Activated CD8-positive, alpha-beta memory T cell treated with anti-CD3 and anti-CD28 coated beads, Interleukin-2, amount 10 ng/mL, durations not matched to agents 7 days and 5 days (primary cell): ENCODE measurements around the gene ETNK1. TPM values are rescaled to one million over a fixed set of nuclear protein-coding genes. Genes with fewer than 3 reads are reported as not detected.
"Not testable (repeated sequence)": the region's sequence is repeated elsewhere in the genome, so short reads cannot be mapped to it uniquely, and the experiment has no call there.

Experiments
- ATAC-seq: fragments of 150-1000 bp; cut with Tn5 transposase; one replicate; pipeline ENCODE4 v1.10.0; 2021; ENCODE audit warnings: moderate library complexity
- CTCF ChIA-PET: fragments of 350-600 bp; sonication (Branson Sonifier 250); formaldehyde crosslinking; loops from one replicate; lab custom pipeline; 2021; ENCODE audit warnings: antibody characterized with exemption; lab: Charles Lee
- DNase-seq: peaks from one replicate; pipeline ENCODE4 v3.0.0-alpha.2; 2020
- H3K27ac Mint-ChIP-seq: one replicate; pipeline ENCODE4 v1.8.0; 2021; ENCODE audit warnings: mild to moderate bottlenecking, mixed read lengths
- H3K27me3 Mint-ChIP-seq: one replicate; pipeline ENCODE4 v1.8.0; 2021; ENCODE audit warnings: mixed read lengths
- H3K36me3 Mint-ChIP-seq: one replicate; pipeline ENCODE4 v1.8.0; 2021; ENCODE audit warnings: mild to moderate bottlenecking, mixed read lengths
- H3K4me1 Mint-ChIP-seq: one replicate; pipeline ENCODE4 v1.8.0; 2021; ENCODE audit warnings: mixed read lengths
- H3K4me3 Mint-ChIP-seq: one replicate; pipeline ENCODE4 v1.8.0; 2021; ENCODE audit warnings: mild to moderate bottlenecking, moderate library complexity, mixed read lengths
- H3K9me3 Mint-ChIP-seq: one replicate; pipeline ENCODE4 v1.8.0; 2022; ENCODE audit warnings: low read depth, mixed read lengths
- total RNA-seq, 2 experiments: library from RNA; stranded (reverse); gene quantifications; one replicate each; pipeline ENCODE4 v1.2.3, GENCODE V29; 2021

The ETNK1 gene
- total RNA-seq: 10 to 100 TPM; 77.7 to 83.1 TPM

- Mint-ChIP-seq H3K4me3 (peak within 1 kb of the TSS; percentile 87), H3K27ac (peak within 1 kb of the TSS; percentile 85), H3K4me1 (peaks cover 29% of the 10 kb centered on the region), H3K27me3 (peaks cover 19% of the 10 kb centered on the region), H3K36me3 (peaks cover 14% of the 10 kb centered on the region), H3K9me3 (no peaks in the 10 kb centered on the region)
- DNase-seq (peak; percentile 91), ATAC-seq (peak; percentile 98)
- CTCF ChIA-PET: interaction anchor here (1.0 to 1.9 kb wide), 4 partner anchors 18 to 96 kb away, joined by 3 to 6 read pairs (median 4); partner anchors contain the start of gene C2CD5
Measured at GRCh38 chr12:22624870-22625761, at the start of gene ETNK1. Gene ETNK1, plus strand, starts transcription at chr12:22625171. Its CDS starts 260 bp downstream, at chr12:22625431.

- Mint-ChIP-seq H3K4me1 (no peaks in the 10 kb centered on the region), H3K9me3 (no peaks in the 10 kb centered on the region), H3K27ac (no peak overlapping the region), H3K36me3 (no peaks in the 10 kb centered on the region), H3K4me3 (no peak overlapping the region), H3K27me3 (peaks cover 2% of the 10 kb centered on the region)
- ATAC-seq: no peak
- CTCF ChIA-PET: no interaction called here
- no peak for DNase-seq
Measured at GRCh38 chr12:22576065-22576464, 48.9 kb upstream of the ETNK1 start.

GRCh38 chr12:22576473-22576872 is 48.5 kb upstream of the ETNK1 start:
- H3K27me3 Mint-ChIP-seq: peaks cover 2% of the 10 kb centered on the region
- no peaks in the 10 kb centered on the region for H3K9me3 Mint-ChIP-seq
- no peaks in the 10 kb centered on the region for H3K36me3 Mint-ChIP-seq
- DNase-seq: no peak
- no peak overlapping the region for H3K27ac Mint-ChIP-seq
- CTCF ChIA-PET: no interaction called here
- ATAC-seq: no peak
- H3K4me1 Mint-ChIP-seq: no peaks in the 10 kb centered on the region
- H3K4me3 Mint-ChIP-seq: no peak overlapping the region

GRCh38 chr12:22577667-22578066 is 47.3 kb upstream of the ETNK1 start:
- no peaks in the 10 kb centered on the region for H3K9me3 Mint-ChIP-seq
- no peaks in the 10 kb centered on the region for H3K27me3 Mint-ChIP-seq
- H3K4me3 Mint-ChIP-seq: no peak overlapping the region
- H3K4me1 Mint-ChIP-seq: no peaks in the 10 kb centered on the region
- no peak overlapping the region for H3K27ac Mint-ChIP-seq
- ATAC-seq (no peak), DNase-seq (no peak)
- no peaks in the 10 kb centered on the region for H3K36me3 Mint-ChIP-seq
- CTCF ChIA-PET: no interaction called here

- no peaks in the 10 kb centered on the region for H3K9me3 Mint-ChIP-seq
- no peaks in the 10 kb centered on the region for H3K4me1 Mint-ChIP-seq
- DNase-seq: no peak
- ATAC-seq: no peak
- CTCF ChIA-PET: no interaction called here
- H3K27ac Mint-ChIP-seq: no peak overlapping the region
- H3K4me3 Mint-ChIP-seq: no peak overlapping the region
- H3K27me3 Mint-ChIP-seq: no peaks in the 10 kb centered on the region
- H3K36me3 Mint-ChIP-seq: no peaks in the 10 kb centered on the region
Measured at GRCh38 chr12:22578328-22578727, 46.6 kb upstream of the ETNK1 start.

- CTCF ChIA-PET: interaction anchor here (0.7 kb wide), 1 partner anchor 94 kb away, joined by 3 read pairs; no protein-coding TSS in a partner anchor
- no peak for DNase-seq
- H3K9me3 Mint-ChIP-seq: no peaks in the 10 kb centered on the region
- H3K36me3 Mint-ChIP-seq: no peaks in the 10 kb centered on the region
- H3K27ac Mint-ChIP-seq: no peak overlapping the region
- no peak for ATAC-seq
- H3K4me1 Mint-ChIP-seq: no peaks in the 10 kb centered on the region
- peaks cover under 1% of the 10 kb centered on the region for H3K27me3 Mint-ChIP-seq
- H3K4me3 Mint-ChIP-seq: no peak overlapping the region
Measured at GRCh38 chr12:22588817-22589216, 36.2 kb upstream of the ETNK1 start.

GRCh38 chr12:22593864-22594263 is 31.1 kb upstream of the ETNK1 start:
- Mint-ChIP-seq H3K27ac (no peak overlapping the region), H3K9me3 (no peaks in the 10 kb centered on the region), H3K4me3 (no peak overlapping the region), H3K27me3 (peaks cover 3% of the 10 kb centered on the region), H3K36me3 (no peaks in the 10 kb centered on the region), H3K4me1 (peaks cover 4% of the 10 kb centered on the region)
- CTCF ChIA-PET: no interaction called here
- DNase-seq (no peak), ATAC-seq (no peak)

- ATAC-seq, H3K4me1 Mint-ChIP-seq, H3K27ac Mint-ChIP-seq, H3K4me3 Mint-ChIP-seq, H3K36me3 Mint-ChIP-seq, CTCF ChIA-PET, H3K9me3 Mint-ChIP-seq, H3K27me3 Mint-ChIP-seq, DNase-seq: not testable (repeated sequence)
Measured at GRCh38 chr12:22597539-22597938, 27.4 kb upstream of the ETNK1 start.

- no peak for ATAC-seq
- Mint-ChIP-seq H3K9me3 (no peaks in the 10 kb centered on the region), H3K27ac (no peak overlapping the region), H3K27me3 (peaks cover 3% of the 10 kb centered on the region), H3K4me1 (peaks cover 4% of the 10 kb centered on the region), H3K4me3 (no peak overlapping the region), H3K36me3 (no peaks in the 10 kb centered on the region)
- CTCF ChIA-PET: no interaction called here
- DNase-seq: no peak
Measured at GRCh38 chr12:22598141-22598762, 26.7 kb upstream of the ETNK1 start.

- Mint-ChIP-seq H3K36me3 (no peaks in the 10 kb centered on the region), H3K4me1 (peaks cover 4% of the 10 kb centered on the region), H3K4me3 (no peak overlapping the region), H3K27ac (no peak overlapping the region), H3K27me3 (peaks cover 3% of the 10 kb centered on the region), H3K9me3 (no peaks in the 10 kb centered on the region)
- ATAC-seq (no peak), DNase-seq (no peak)
- CTCF ChIA-PET: no interaction called here
Measured at GRCh38 chr12:22598763-22599161, 26.2 kb upstream of the ETNK1 start.

- Mint-ChIP-seq H3K9me3 (no peaks in the 10 kb centered on the region), H3K4me1 (peaks cover 4% of the 10 kb centered on the region), H3K27ac (no peak overlapping the region), H3K4me3 (no peak overlapping the region), H3K27me3 (peaks cover 3% of the 10 kb centered on the region), H3K36me3 (no peaks in the 10 kb centered on the region)
- ATAC-seq (no peak), DNase-seq (no peak)
- CTCF ChIA-PET: no interaction called here
Measured at GRCh38 chr12:22600181-22600580, 24.8 kb upstream of the ETNK1 start.

- DNase-seq: no peak
- Mint-ChIP-seq H3K4me1 (no peaks in the 10 kb centered on the region), H3K27me3 (peaks cover 6% of the 10 kb centered on the region), H3K4me3 (no peak overlapping the region), H3K27ac (no peak overlapping the region), H3K9me3 (peaks cover 6% of the 10 kb centered on the region), H3K36me3 (peaks cover 3% of the 10 kb centered on the region)
- CTCF ChIA-PET: no interaction called here
- no peak for ATAC-seq
Measured at GRCh38 chr12:22609501-22609900, 15.5 kb upstream of the ETNK1 start.

- DNase-seq: no peak
- peaks cover 6% of the 10 kb centered on the region for H3K27me3 Mint-ChIP-seq
- CTCF ChIA-PET: no interaction called here
- no peak overlapping the region for H3K4me3 Mint-ChIP-seq
- ATAC-seq: no peak
- H3K27ac Mint-ChIP-seq: no peak overlapping the region
- H3K9me3 Mint-ChIP-seq: peaks cover 9% of the 10 kb centered on the region
- H3K4me1 Mint-ChIP-seq: no peaks in the 10 kb centered on the region
- H3K36me3 Mint-ChIP-seq: peaks cover 3% of the 10 kb centered on the region
Measured at GRCh38 chr12:22610131-22610530, 14.8 kb upstream of the ETNK1 start.

- H3K9me3 Mint-ChIP-seq: peaks cover 12% of the 10 kb centered on the region
- H3K4me3 Mint-ChIP-seq, H3K4me1 Mint-ChIP-seq, ATAC-seq, H3K36me3 Mint-ChIP-seq, DNase-seq, H3K27me3 Mint-ChIP-seq, H3K27ac Mint-ChIP-seq, CTCF ChIA-PET: not testable (repeated sequence)
Measured at GRCh38 chr12:22612822-22613221, 12.1 kb upstream of the ETNK1 start.
